ENCODE measurements around the gene GJC1. TPM values are rescaled to one million over a fixed set of nuclear protein-coding genes. Genes with fewer than 3 reads are reported as not detected.
A peak's percentile ranks its signal among the peaks of the same experiment; 100 is the strongest.
"Not testable (repeated sequence)": the region's sequence is repeated elsewhere in the genome, so short reads cannot be mapped to it uniquely, and the experiment has no call there.

Gene GJC1
- total RNA-seq, 1 donor = 21.1 TPM

GRCh38 chr17:44826123-44826790 is 3.8 kb downstream of the GJC1 start:
- DNase-seq (ENCODE audit: low read depth) = no peak
- no peak overlapping the region for H3K4me3 ChIP-seq (ENCODE audit: low read depth, low read length)
- no peak for TF ChIP-seq CTCF (IDR thresholded peaks at IDR 0.05; ENCODE audit: insufficient read depth, low read length)

GRCh38 chr17:44825236-44825635 is 4.9 kb downstream of the GJC1 start:
- not testable (repeated sequence) for DNase-seq (ENCODE audit: low read depth); H3K4me3 ChIP-seq (ENCODE audit: low read depth, low read length)

- no peak overlapping the region for H3K4me3 ChIP-seq (ENCODE audit: low read depth, low read length)
- peak; percentile 81 for DNase-seq (ENCODE audit: low read depth)
- TF ChIP-seq CTCF (IDR thresholded peaks at IDR 0.05; ENCODE audit: insufficient read depth, low read length) = no peak
Measured at GRCh38 chr17:44820631-44821212, 9.4 kb downstream of the GJC1 start.

GRCh38 chr17:44818508-44818907 is 11.6 kb downstream of the GJC1 start:
- H3K4me3 ChIP-seq (ENCODE audit: low read depth, low read length); DNase-seq (ENCODE audit: low read depth): not testable (repeated sequence)

GRCh38 chr17:44812263-44812662 is 17.8 kb downstream of the GJC1 start:
- TF ChIP-seq CTCF (IDR thresholded peaks at IDR 0.05; ENCODE audit: insufficient read depth, low read length) = no peak
- H3K4me3 ChIP-seq (ENCODE audit: low read depth, low read length) = no peak overlapping the region
- DNase-seq (ENCODE audit: low read depth) = no peak

GRCh38 chr17:44808656-44809388 is 21.3 kb downstream of the GJC1 start:
- H3K4me3 ChIP-seq (ENCODE audit: low read depth, low read length); DNase-seq (ENCODE audit: low read depth): not testable (repeated sequence)

GRCh38 chr17:44808156-44808555 is 21.9 kb downstream of the GJC1 start:
- H3K4me3 ChIP-seq (ENCODE audit: low read depth, low read length) = no peak overlapping the region
- no peak for DNase-seq (ENCODE audit: low read depth)
- no peak for TF ChIP-seq CTCF (IDR thresholded peaks at IDR 0.05; ENCODE audit: insufficient read depth, low read length)

GRCh38 chr17:44807817-44808155 is 22.3 kb downstream of the GJC1 start:
- no peak for TF ChIP-seq CTCF (IDR thresholded peaks at IDR 0.05; ENCODE audit: insufficient read depth, low read length)
- H3K4me3 ChIP-seq (ENCODE audit: low read depth, low read length) = no peak overlapping the region
- DNase-seq (ENCODE audit: low read depth) = no peak
